ENCODE data around the gene ERC2. TPM values are rescaled to one million over a fixed set of nuclear protein-coding genes. Genes with fewer than 3 reads are reported as not detected.
A peak's percentile ranks its signal among the peaks of the same experiment; 100 is the strongest.

Gene ERC2
- total and polyA plus RNA-seq, 2 of the 8 experiments (the other 6 are each of a cell fraction or from before 2014, with no cell fraction given), result 16.4 to 22.8 TPM

GRCh38 chr3:55576621-55577388 lies 891.5 kb downstream of the ERC2 start:
- Histone ChIP-seq H3K23me2 (ENCODE audit: low read depth, low read length) (no peaks in the 10 kb centered on the region), H2BK120ac (replicated peaks; ENCODE audit: low read depth, low read length) (no peak overlapping the region), H3K9ac (replicated peaks in 1 of 4; ENCODE audit: extremely low read depth in 1 of 4, low read depth in 3 of 4, low read length in 3 of 4) (no peak overlapping the region), H3K27me3 (replicated peaks in 1 of 4; ENCODE audit: control insufficient read depth in 3 of 4, extremely low read depth in 1 of 4, insufficient read depth in 3 of 4, low read length in 3 of 4) (no peaks in the 10 kb centered on the region; a peak in 1 of 7 replicates), H3K14ac (ENCODE audit: insufficient read length) (no peak overlapping the region), H3K79me1 (ENCODE audit: low read depth, low read length) (no peaks in the 10 kb centered on the region), H2BK5ac (ENCODE audit: low read depth, low read length) (peak overlapping the region; percentile 5; the same call in 1 of the 2 replicates), H4K91ac (replicated peaks; ENCODE audit: insufficient read length, low read length) (peak overlapping the region; percentile 22), H4K5ac (ENCODE audit: insufficient read length, low read depth, low read length) (no peak overlapping the region), H4K20me1 (replicated peaks in 1 of 2; ENCODE audit: control insufficient read depth in 1 of 2, insufficient read depth in 2 of 2, low read length in 2 of 2) (no peaks in the 10 kb centered on the region), H2BK20ac (ENCODE audit: low read length) (peak overlapping the region; percentile 40; the same call in 1 of the 2 replicates), H3K36me3 (ENCODE audit: control insufficient read depth in 2 of 4, insufficient read depth in 4 of 4, low read length in 3 of 4) (no peaks in the 10 kb centered on the region), H2AFZ (ENCODE audit: low read length) (no peak overlapping the region), H3K79me2 (ENCODE audit: control insufficient read depth in 1 of 2, insufficient read depth in 2 of 2, low read length in 2 of 2) (no peaks in the 10 kb centered on the region), H3K4ac (replicated peaks; ENCODE audit: insufficient read length, low read depth, low read length) (peak overlapping the region; percentile 55), H2AK5ac (ENCODE audit: low read depth, low read length) (peak overlapping the region; percentile 78; the same call in 1 of the 2 replicates), H3K9me3 (ENCODE audit: insufficient read depth in 2 of 2, low read depth in 1 of 2, low read length in 1 of 2) (no peaks in the 10 kb centered on the region), H3K4me3 (ENCODE audit: extremely low read depth in 1 of 4, insufficient read depth in 2 of 4, low read depth in 3 of 4, low read length in 4 of 4) (no peak overlapping the region), H3K18ac (ENCODE audit: extremely low read depth, low read length) (no peak overlapping the region; the same call in 1 of the 2 replicates), H3K56ac (replicated peaks; ENCODE audit: insufficient read length, low read depth, low read length) (no peak overlapping the region), H2BK12ac (ENCODE audit: low read depth, low read length) (peak overlapping the region; percentile 60; the same call in 1 of the 2 replicates), H3K27ac (ENCODE audit: low read depth, low read length) (no peak overlapping the region), H4K8ac (ENCODE audit: extremely low read depth, insufficient read depth, low read length) (no peak overlapping the region), H3K4me2 (ENCODE audit: insufficient read depth in 1 of 2, low read depth in 2 of 2, low read length in 2 of 2) (no peak overlapping the region), H2BK15ac (ENCODE audit: low read length) (0 out of 2 replicates have a peak overlapping the region, but pooled peaks have one; percentile 8), H3K4me1 (replicated peaks in 1 of 4; ENCODE audit: control insufficient read depth in 3 of 4, insufficient read depth in 4 of 4, low read length in 3 of 4) (peaks cover 4 to 10% (median 7%) of the 10 kb centered on the region in 4 experiments), H3K23ac (ENCODE audit: insufficient read length) (no peak overlapping the region)
- ChIA-PET POLR2A (ENCODE audit: partially characterized antibody) (interaction anchor here (1.1 to 1.2 kb wide), 2 partner anchors 15 to 21 kb away, joined by 3 to 5 read pairs; no protein-coding TSS in a partner anchor), CTCF (ENCODE audit: partially characterized antibody) (interaction anchor here (0.8 to 2.6 kb wide), 5 partner anchors 16 to 170 kb away, joined by 3 to 10 read pairs (median 3); no protein-coding TSS in a partner anchor)
- WGBS, 2 experiments (ENCODE audit: extremely low coverage in 1 of 2, insufficient coverage in 1 of 2, insufficient read length in 1 of 2, insufficient replicate concordance in 2 of 2, low coverage in 1 of 2, low lambda C conversion rate in 2 of 2, missing lambda C conversion rate in 1 of 2), result 82% methylated on average over 17 of the region's 17 CpGs; no CpG with 5 or more reads in 1 of the 2 experiments
- no peak for FAIRE-seq
- no peak for DNase-seq (ENCODE audit: low read depth in 1 of 2, low spot score in 2 of 2)
- TF ChIP-seq TCF12 (IDR thresholded peaks at IDR 0.05; ENCODE audit: low read depth, low read length) (no peak), CEBPB (IDR thresholded peaks at IDR 0.05; ENCODE audit: low read depth, low read length) (no peak), E2F6 (IDR thresholded peaks at IDR 0.05) (no peak), SUZ12 (IDR thresholded peaks at IDR 0.05; ENCODE audit: low read length) (no peak), HDAC6 (IDR thresholded peaks at IDR 0.05; ENCODE audit: low read depth, low read length) (no peak), MAFK (IDR thresholded peaks at IDR 0.05; ENCODE audit: low read depth, low read length) (no peak), CREB1 (IDR thresholded peaks at IDR 0.05) (no peak), TAF7 (optimal IDR thresholded peaks at IDR 0.05; ENCODE audit: borderline replicate concordance, low read depth, low read length) (no peak), RBBP5 (IDR thresholded peaks at IDR 0.05; ENCODE audit: borderline replicate concordance, low read depth, low read length) (no peak), SAP30 (IDR thresholded peaks at IDR 0.05; ENCODE audit: insufficient read depth, insufficient replicate concordance, low read length) (no peak), RAD21 (IDR thresholded peaks at IDR 0.05 in 1 of 2, conservative IDR thresholded peaks at IDR 0.05 in 1 of 2; ENCODE audit: low read depth in 2 of 2, low read length in 2 of 2) (no peak)

All from H1 (cell line).